Central memory CD8-positive, alpha-beta T cell (primary cell): Measurements from ENCODE around the gene LGALS9.
A peak's percentile ranks its signal among the peaks of the same experiment; 100 is the strongest.

Experiments used
- ATAC-seq: fragments of 150-1000 bp; cut with Tn5 transposase; replicated peaks from 2 replicates; pipeline ENCODE4 v1.10.0; 2022; ENCODE audit warnings: mild to moderate bottlenecking, moderate FRiP score, moderate number of reproducible peaks; ENCODE audit not compliant: poor library complexity, severe bottlenecking; ENCODE audit errors: extremely low read depth
- DNase-seq, 2 donors: peaks; one replicate each; pipeline ENCODE4 v3.0.0; 2021; ENCODE audit warnings: low spot score in 2 of 2
- H3K27ac Mint-ChIP-seq: one replicate; pipeline ENCODE4 v1.8.0; 2022; ENCODE audit warnings: low read depth, mild to moderate bottlenecking, moderate library complexity, mixed read lengths
- H3K27me3 Mint-ChIP-seq: one replicate; pipeline ENCODE4 v1.8.0; 2022; ENCODE audit warnings: mixed read lengths
- H3K36me3 Mint-ChIP-seq: one replicate; pipeline ENCODE4 v1.8.0; 2022; ENCODE audit warnings: mild to moderate bottlenecking, moderate library complexity, mixed read lengths; ENCODE audit not compliant: insufficient read depth
- H3K4me1 Mint-ChIP-seq: one replicate; pipeline ENCODE4 v1.8.0; 2022; ENCODE audit warnings: mixed read lengths
- H3K4me3 Mint-ChIP-seq: one replicate; pipeline ENCODE4 v1.8.0; 2022; ENCODE audit warnings: mild to moderate bottlenecking, moderate library complexity, mixed read lengths
- H3K9me3 Mint-ChIP-seq: one replicate; pipeline ENCODE4 v1.8.0; 2022; ENCODE audit warnings: mixed read lengths

LGALS9 gene

DNA sequence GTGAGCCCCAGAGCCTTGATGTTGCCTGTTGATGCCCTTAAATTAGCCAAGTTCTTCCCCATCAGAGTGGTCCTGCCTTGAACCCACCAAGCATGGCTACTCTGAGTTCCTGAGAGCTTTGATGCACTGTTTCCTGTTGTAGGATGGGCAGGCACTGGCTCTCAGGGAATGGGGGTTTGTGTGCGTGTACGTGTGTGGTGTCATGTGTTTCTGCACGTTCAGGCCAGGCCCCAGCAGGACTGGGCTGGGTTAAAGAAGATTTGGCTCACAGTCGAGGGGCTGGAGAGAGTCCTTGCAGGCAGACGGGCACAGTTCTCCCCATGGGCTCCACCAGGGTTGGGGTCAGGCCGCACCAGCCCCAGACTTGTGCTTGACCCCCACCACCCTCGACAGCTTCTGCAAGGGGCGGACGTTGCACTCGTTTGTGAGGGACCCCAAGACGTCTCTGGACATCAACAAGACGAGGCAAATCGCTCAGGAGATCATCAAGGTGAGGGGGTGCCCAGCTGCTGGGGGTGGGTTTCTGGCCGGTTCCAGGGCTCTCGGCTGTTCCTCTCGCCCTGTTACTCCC, 23.4 kb upstream of the LGALS9 start:
- DNase-seq, result no peak

DNA sequence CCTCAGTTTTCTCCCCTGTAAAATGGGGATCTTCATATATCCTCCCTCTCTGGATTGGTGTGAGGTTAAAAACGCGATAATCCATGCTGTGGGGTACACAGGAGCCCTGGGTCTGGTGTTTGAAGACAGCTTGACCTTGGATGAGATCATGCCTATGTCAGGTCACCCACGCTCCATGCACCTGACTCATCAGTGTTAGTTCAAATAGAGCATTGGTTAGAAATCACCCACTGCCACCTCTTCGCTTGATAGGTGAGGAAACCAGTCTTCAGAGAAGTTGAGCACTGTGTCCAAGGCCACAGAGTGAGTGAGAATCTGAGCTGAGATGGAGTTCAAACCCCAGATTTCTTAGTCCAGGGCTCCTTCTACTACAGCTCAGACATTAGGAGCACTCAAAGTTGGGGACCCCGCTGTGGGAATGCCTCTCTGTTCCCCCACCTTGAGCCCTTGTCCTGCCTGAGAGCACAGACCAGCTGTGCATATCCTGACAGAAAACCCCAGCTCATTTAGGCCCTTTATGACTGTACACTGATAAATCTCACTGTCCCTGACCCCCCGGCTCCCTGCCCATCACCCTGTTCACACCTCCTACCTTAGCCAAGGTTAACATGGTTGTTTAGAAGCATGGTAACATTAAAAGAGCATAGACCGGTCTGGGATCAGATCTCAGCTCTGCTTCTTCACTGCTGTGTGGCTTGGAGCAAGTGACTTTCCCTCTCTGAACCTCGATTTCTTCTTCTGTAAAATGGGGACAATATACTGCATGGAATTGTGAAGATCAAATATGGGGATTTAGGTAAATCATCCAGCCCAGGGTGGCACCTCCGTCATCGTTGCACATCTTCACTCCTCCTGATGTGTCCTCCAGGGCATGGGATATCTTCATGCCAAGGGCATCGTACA, 22.4 kb upstream of the LGALS9 start:
- DNase-seq, result no peak
- no peaks in the 10 kb centered on the region for H3K9me3 Mint-ChIP-seq
- H3K4me3 Mint-ChIP-seq, result no peak overlapping the region
- no peak overlapping the region for H3K27ac Mint-ChIP-seq
- H3K36me3 Mint-ChIP-seq, result peaks cover 20% of the 10 kb centered on the region
- no peaks in the 10 kb centered on the region for H3K27me3 Mint-ChIP-seq
- no peak for ATAC-seq
- no peaks in the 10 kb centered on the region for H3K4me1 Mint-ChIP-seq

More for the DNA sequence above, 23.4 kb upstream of the LGALS9 start:
- Mint-ChIP-seq H3K36me3 (peaks cover 14% of the 10 kb centered on the region), H3K4me3 (no peak overlapping the region), H3K4me1 (no peaks in the 10 kb centered on the region), H3K27ac (no peak overlapping the region), H3K27me3 (no peaks in the 10 kb centered on the region), H3K9me3 (no peaks in the 10 kb centered on the region)
- ATAC-seq, result no peak

DNA sequence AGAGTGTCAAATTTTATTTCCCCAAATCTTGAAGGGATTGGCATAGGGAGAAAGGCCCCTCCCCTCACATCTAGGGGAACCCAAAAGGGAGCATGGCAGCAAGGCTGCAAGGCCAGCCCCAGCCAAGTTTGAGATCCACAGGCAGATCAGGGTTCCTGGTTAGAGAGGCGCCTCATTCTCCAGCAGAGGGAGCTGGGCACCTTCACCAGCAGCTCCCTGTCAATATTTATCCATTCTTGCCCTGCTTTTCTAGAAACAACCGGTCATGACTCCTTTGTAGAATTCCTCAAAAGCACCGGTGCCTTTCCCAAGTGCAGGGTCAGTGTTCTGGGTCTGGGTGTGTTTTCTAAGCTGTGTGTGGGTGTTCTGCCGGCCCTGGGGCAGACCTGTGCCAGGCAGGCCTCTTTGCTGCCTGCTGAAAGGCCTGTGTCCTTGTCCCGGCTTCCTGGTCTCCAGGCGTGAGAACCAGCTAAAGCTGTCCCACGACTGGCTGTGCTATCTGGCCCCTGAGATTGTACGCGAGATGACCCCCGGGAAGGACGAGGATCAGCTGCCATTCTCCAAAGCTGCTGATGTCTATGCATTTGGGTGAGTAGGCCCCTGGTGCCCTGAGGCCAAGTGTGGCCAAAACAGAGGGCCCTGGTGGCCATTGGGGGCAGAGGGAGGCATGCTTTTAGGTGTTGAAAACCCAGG, 21.2 kb upstream of the LGALS9 start:
- H3K4me1 Mint-ChIP-seq, result no peaks in the 10 kb centered on the region
- peaks cover 23% of the 10 kb centered on the region for H3K36me3 Mint-ChIP-seq
- H3K9me3 Mint-ChIP-seq, result no peaks in the 10 kb centered on the region
- no peak overlapping the region for H3K4me3 Mint-ChIP-seq
- no peak overlapping the region for H3K27ac Mint-ChIP-seq
- ATAC-seq (no peak), DNase-seq (no peak)
- H3K27me3 Mint-ChIP-seq, result no peaks in the 10 kb centered on the region

DNA sequence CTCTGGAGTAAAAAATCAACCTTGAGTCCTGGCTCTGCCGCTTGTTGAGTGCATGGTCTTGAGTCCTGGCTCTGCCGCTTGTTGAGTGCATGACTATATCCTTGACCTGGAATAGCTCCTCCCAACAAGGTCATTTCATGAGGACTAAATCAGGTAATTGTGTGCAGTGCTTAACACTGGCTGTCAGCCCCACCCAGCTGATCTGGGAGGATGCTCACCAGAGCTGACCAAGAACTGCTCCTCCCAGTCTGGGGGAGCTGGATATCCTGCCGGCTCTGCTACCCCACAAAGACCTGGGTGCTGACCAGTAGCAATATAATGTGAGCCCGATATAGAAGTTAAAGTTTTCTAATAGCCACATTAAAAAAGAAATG, 20.7 kb upstream of the LGALS9 start:
- no peaks in the 10 kb centered on the region for H3K9me3 Mint-ChIP-seq
- no peaks in the 10 kb centered on the region for H3K4me1 Mint-ChIP-seq
- H3K27ac Mint-ChIP-seq, result no peak overlapping the region
- H3K27me3 Mint-ChIP-seq, result no peaks in the 10 kb centered on the region
- ATAC-seq (no peak), DNase-seq (no peak)
- H3K4me3 Mint-ChIP-seq, result no peak overlapping the region
- peaks cover 24% of the 10 kb centered on the region for H3K36me3 Mint-ChIP-seq

DNA sequence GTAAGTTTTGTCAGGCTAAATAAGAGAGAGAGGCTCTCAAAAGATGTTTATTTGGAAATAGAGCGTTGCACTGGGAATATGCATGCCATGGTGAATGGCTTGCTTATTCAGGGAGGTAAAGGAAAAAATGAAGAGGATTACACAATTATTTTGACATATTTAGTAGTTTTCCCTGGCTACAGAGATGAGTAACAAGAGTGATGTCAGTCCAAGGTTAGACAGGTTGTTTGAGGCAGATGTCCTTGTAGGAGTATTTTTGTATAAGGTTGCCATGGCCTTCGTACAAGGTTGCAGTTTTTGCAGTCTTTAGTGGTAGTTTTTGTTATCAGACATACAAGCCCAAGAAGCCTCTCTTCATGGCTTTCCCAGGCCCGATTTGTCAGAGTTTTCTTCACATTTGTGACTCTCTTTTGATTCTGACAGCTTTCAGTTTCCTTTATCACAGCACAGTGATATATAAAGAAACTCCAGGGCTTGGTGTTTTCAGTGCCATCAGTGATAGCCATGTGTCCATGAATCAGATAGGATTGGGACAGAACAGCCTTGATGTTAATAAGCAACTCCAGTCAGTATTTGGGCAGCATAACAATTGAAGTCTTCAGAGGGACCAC, 18.7 kb upstream of the LGALS9 start:
- DNase-seq (no peak), ATAC-seq (no peak)
- Mint-ChIP-seq H3K4me1 (peaks cover 5% of the 10 kb centered on the region), H3K36me3 (peaks cover 17% of the 10 kb centered on the region), H3K9me3 (no peaks in the 10 kb centered on the region), H3K4me3 (no peak overlapping the region), H3K27me3 (no peaks in the 10 kb centered on the region), H3K27ac (no peak overlapping the region)

DNA sequence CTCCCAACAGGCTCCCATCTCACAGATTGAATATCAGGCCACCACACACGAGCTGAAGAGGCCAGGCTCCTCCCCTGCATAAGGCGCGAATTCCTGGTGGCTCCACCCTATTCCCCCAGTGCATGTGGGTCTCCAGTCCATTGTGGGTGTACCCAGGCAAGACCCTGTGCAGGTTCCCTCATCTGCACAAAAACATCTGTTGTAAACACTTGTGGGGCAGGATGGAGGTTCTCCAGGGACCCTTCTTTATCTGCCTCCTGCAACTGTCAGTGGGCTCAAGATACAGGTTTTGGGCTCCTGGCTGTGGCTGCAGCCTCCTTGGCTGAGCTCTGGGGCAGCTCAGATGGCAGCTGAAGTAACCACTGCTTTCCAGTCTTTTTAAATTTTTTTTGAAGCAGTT, 17.6 kb upstream of the LGALS9 start:
- Mint-ChIP-seq H3K9me3 (no peaks in the 10 kb centered on the region), H3K4me1 (peaks cover 5% of the 10 kb centered on the region), H3K36me3 (peaks cover 15% of the 10 kb centered on the region), H3K4me3 (no peak overlapping the region), H3K27me3 (no peaks in the 10 kb centered on the region), H3K27ac (no peak overlapping the region)
- ATAC-seq (no peak), DNase-seq (no peak)

DNA sequence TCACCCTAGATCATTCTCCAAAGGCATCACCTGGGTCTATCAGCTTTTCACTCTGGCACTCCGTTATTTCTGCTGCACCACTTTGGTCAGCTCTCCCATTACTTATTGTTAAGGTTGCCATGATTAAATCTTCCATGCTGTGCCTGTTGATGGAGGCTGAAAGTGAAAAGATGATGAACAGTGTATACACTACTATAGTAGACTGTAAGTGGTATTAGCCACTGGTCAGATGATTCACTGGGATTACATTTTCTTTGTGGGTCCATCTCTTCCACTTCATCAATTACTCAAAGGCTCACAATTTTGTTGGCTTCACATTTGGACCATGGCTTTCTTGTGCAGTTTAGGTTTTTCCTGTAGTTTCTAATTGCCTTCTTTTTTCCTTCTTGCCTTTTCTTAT, 15.9 kb upstream of the LGALS9 start:
- H3K27me3 Mint-ChIP-seq, result no peaks in the 10 kb centered on the region
- H3K9me3 Mint-ChIP-seq, result no peaks in the 10 kb centered on the region
- DNase-seq (no peak), ATAC-seq (no peak)
- H3K4me1 Mint-ChIP-seq, result peaks cover 5% of the 10 kb centered on the region
- peaks cover 18% of the 10 kb centered on the region for H3K36me3 Mint-ChIP-seq
- no peak overlapping the region for H3K4me3 Mint-ChIP-seq
- peak overlapping the region; percentile 72 for H3K27ac Mint-ChIP-seq

DNA sequence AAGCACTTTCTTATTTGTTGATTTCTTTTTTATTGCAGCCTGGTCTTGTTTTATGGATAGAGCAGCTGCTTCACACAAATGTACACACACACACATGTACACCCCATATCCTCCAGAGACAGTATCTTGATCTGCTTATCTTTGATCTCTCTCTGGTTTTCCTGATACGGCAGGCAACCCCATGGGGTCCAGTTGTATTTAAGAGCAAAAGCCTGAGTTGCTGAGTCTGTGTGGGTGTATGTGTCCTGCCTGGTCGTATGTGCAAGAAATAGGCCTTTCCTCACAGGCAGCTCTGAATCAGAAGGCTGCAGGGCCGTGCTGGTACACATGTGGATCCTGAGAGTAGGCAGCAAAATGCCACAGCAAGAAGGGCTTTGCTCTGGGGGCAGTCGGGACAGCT, 14.6 kb upstream of the LGALS9 start:
- H3K36me3 Mint-ChIP-seq, result peaks cover 18% of the 10 kb centered on the region
- no peaks in the 10 kb centered on the region for H3K9me3 Mint-ChIP-seq
- H3K27ac Mint-ChIP-seq, result peak overlapping the region; percentile 72
- no peak for DNase-seq
- peaks cover 5% of the 10 kb centered on the region for H3K4me1 Mint-ChIP-seq
- ATAC-seq, result no peak
- H3K4me3 Mint-ChIP-seq, result no peak overlapping the region
- H3K27me3 Mint-ChIP-seq, result no peaks in the 10 kb centered on the region

DNA sequence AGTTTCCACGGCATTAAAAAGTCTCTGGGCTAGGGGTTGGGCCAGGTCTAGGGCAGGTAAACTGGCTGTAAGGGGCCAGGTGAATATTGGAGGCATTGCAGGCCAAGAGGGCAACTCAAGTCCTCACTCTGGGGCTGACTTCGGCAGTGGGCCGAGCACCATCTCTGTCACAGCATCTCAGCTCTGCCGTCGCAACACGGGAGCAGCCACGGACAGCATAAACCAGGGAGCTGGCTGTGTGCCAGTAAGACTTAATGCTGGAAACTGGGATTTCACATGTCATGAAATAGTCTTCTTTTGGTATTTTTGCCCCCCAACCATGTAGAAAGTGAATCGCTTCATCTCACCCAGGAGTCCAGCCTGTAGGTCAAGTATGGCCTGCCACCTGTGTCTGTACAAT, 12.6 kb upstream of the LGALS9 start:
- Mint-ChIP-seq H3K36me3 (peaks cover 14% of the 10 kb centered on the region), H3K4me1 (peaks cover 5% of the 10 kb centered on the region), H3K27ac (no peak overlapping the region), H3K4me3 (no peak overlapping the region), H3K27me3 (no peaks in the 10 kb centered on the region), H3K9me3 (no peaks in the 10 kb centered on the region)
- DNase-seq, result no peak
- ATAC-seq, result no peak

DNA sequence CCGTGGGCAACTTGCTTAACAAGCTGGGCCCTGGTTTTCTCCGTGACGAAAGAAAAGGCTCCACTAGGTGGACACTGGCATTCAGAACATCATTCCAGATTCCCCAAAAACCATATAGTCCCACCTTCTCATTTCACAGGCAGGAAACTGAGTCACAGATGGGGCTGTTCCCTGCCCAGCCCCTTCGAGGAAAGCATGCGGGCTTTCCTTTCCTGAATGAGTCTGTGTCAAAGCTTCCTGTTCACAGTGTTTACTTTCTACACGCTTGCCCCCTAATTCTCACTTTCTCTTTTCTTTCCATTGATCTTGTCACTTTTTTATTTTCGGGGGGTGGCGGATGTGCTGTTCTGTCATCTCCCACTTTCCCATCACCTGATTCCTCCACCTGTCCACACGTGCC, 10.3 kb upstream of the LGALS9 start:
- Mint-ChIP-seq H3K4me1 (peaks cover 5% of the 10 kb centered on the region), H3K27me3 (no peaks in the 10 kb centered on the region), H3K4me3 (no peak overlapping the region), H3K9me3 (no peaks in the 10 kb centered on the region), H3K27ac (no peak overlapping the region), H3K36me3 (peaks cover 15% of the 10 kb centered on the region)
- DNase-seq (no peak), ATAC-seq (no peak)

DNA sequence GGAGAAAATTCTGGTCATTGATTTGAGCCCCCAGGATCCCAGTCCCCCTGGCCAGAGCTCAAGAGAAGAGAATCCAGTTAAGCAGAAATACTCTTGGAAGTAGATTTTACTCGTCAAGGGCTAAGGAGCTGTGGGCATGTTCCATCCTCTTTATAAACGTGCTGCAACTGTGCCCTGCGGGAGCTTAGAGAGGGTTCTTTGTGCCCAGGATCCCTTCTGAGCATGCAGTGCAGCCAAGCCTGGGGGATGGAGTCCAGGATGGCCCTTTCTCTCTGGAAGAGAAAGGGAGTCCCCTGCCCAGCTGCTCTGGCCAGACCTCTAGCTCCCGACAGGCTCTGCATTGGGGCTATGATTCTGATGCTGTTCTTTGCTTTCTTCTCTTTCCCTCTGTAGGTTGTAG, 9.5 kb upstream of the LGALS9 start:
- DNase-seq (no peak), ATAC-seq (no peak)
- Mint-ChIP-seq H3K4me3 (no peak overlapping the region), H3K27me3 (no peaks in the 10 kb centered on the region), H3K36me3 (peaks cover 17% of the 10 kb centered on the region), H3K4me1 (no peaks in the 10 kb centered on the region), H3K9me3 (no peaks in the 10 kb centered on the region), H3K27ac (peak overlapping the region; percentile 32)

DNA sequence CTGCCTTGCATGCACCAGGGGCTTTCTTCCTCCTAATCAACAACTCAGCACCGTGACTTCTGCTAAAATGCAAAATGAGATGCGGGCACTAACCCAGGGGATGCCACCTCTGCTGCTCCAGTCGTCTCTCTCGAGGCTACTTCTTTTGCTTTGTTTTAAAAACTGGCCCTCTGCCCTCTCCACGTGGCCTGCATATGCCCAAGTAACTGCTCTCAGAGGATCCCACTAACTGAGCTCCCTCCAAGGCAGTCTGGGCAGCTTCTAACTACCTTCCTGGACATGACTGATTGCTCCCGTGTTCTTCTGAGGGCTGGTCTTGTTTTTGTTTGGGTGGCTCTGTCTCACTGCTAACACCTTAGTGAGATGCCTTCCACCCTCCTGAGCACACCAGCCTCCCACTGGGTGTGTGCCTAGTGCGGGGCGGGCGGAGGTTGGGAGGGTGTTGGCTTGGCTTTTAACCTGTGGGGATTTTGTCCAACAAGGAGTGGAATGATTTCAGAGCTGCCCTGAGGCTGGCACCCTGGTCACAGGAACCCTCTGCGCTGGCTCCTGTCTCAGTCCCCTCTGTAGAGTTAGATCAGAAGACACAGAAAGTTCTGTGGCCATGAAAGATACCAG, 8.9 kb upstream of the LGALS9 start:
- no peak for DNase-seq
- H3K27me3 Mint-ChIP-seq, result no peaks in the 10 kb centered on the region
- no peaks in the 10 kb centered on the region for H3K4me1 Mint-ChIP-seq
- H3K9me3 Mint-ChIP-seq, result no peaks in the 10 kb centered on the region
- no peak overlapping the region for H3K4me3 Mint-ChIP-seq
- peaks cover 17% of the 10 kb centered on the region for H3K36me3 Mint-ChIP-seq
- H3K27ac Mint-ChIP-seq, result peak overlapping the region; percentile 32
- no peak for ATAC-seq
